ENCODE data around the gene FLVCR2.
"Not testable (repeated sequence)": the region's sequence is repeated elsewhere in the genome, so short reads cannot be mapped to it uniquely, and the experiment has no call there.

Gene FLVCR2

DNA sequence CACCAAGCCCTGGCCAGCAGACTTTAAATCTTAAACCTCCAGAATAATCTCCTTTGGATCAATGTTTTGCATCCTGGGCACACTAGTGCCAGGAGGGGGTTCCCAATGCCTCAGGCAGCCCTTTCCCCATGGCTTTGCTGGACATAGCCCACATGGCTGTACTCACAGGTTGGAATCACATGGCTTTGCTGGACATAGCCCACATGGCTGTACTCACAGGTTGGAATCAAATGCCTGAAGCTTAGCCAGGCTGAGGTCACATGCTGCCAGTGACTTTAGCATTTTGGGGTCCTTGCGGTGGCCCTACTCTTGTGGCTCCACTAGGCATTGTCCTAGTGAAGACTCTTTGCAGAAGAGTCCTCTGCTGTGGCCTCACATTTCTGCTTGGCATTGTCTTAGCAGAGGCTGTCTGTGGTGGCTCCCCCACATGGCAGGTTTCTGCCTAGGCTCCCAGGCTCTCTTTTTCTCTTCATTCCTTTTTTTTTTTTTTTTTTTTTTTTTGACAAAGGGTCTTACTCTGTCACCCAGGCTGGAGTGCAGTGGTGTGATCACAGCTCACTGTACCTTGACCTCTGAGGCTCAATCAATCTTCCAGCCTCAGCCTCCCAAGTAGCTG is 13.0 kb downstream of the FLVCR2 start:
- FAIRE-seq (no peak), DNase-seq (ENCODE audit: insufficient read length, low spot score) (no peak)

DNA sequence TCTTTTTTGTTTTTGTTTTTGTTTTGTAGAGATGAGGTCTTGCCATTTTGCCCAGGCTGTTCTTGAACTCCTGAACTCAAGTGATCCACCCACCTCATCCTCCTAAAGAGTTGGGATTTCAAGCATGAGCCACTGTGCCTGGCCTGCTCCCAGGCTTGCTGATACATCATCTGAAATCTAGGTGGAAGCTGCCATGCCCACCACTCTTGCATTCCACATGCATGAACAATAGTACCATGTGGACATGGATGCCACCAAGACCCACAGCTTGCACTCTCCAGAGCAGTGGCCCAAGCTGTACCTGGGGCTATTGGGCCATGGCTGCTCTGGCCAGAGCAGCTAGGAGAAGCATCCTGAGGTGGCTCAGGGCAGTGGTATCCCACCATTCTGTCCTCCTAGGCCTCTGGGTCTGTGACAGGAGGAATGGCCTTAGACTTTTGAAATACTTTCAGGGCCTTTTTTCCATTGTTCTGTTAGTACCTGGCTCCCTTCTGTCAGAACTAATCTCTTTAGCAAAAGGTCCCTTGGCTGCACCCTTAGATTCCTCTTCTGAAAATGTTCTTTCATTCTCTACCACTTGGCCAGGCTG is 13.7 kb downstream of the FLVCR2 start:
- TF ChIP-seq, protein P1, sequence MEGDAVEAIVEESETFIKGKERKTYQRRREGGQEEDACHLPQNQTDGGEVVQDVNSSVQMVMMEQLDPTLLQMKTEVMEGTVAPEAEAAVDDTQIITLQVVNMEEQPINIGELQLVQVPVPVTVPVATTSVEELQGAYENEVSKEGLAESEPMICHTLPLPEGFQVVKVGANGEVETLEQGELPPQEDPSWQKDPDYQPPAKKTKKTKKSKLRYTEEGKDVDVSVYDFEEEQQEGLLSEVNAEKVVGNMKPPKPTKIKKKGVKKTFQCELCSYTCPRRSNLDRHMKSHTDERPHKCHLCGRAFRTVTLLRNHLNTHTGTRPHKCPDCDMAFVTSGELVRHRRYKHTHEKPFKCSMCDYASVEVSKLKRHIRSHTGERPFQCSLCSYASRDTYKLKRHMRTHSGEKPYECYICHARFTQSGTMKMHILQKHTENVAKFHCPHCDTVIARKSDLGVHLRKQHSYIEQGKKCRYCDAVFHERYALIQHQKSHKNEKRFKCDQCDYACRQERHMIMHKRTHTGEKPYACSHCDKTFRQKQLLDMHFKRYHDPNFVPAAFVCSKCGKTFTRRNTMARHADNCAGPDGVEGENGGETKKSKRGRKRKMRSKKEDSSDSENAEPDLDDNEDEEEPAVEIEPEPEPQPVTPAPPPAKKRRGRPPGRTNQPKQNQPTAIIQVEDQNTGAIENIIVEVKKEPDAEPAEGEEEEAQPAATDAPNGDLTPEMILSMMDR (IDR thresholded peaks at IDR 0.05; ENCODE audit: insufficient read depth, missing control alignments) = no peak
- DNase-seq (ENCODE audit: insufficient read length, low spot score) (no peak), FAIRE-seq (no peak)

More for the DNA sequence above, 13.0 kb downstream of the FLVCR2 start:
- TF ChIP-seq, protein P1 (IDR thresholded peaks at IDR 0.05; ENCODE audit: insufficient read depth, missing control alignments) = no peak

DNA sequence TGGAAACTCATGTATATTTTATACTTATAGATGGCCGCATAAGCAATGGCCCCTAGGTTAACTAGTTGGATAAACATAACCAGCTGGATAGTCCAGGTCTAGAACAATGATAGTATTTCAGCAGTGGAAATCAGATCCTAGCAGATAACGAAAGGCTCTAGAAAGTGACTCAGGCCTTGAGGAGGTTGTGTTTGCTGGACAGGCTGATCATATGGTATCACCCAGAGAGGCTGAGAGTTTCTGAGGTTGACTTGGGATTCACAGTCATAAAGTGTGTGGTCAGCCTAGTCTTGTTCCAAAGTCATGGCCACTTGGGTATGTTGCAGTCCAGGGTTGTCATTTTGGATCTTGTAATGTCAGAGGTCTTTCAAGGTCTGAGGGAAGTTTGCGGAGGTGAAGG is 16.8 kb downstream of the FLVCR2 start:
- TF ChIP-seq, protein P1 (IDR thresholded peaks at IDR 0.05; ENCODE audit: insufficient read depth, missing control alignments) = no peak
- DNase-seq (ENCODE audit: insufficient read length, low spot score) = no peak
- no peak for FAIRE-seq

DNA sequence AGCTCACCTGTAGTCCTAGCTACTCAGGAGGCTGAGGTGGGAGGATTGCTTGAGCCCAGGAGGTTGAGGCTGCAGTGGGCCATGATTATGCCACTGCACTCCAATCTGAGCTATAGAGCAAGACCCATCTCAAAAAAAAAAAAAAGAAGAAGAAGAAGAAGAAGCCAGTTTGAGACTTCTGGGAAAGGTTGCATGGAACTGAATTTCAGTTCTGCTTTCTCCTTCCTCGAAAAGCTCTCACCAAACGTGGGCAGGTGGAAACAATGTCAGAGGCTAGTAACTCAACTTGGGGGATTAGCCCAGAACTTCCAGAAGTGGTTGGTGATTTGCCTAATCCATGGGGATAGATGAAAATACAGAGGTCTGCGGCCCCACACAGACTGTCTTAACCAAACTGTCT is 18.7 kb downstream of the FLVCR2 start:
- no peak for DNase-seq (ENCODE audit: insufficient read length, low spot score)
- TF ChIP-seq, protein P1 (IDR thresholded peaks at IDR 0.05; ENCODE audit: insufficient read depth, missing control alignments) = no peak
- no peak for FAIRE-seq

DNA sequence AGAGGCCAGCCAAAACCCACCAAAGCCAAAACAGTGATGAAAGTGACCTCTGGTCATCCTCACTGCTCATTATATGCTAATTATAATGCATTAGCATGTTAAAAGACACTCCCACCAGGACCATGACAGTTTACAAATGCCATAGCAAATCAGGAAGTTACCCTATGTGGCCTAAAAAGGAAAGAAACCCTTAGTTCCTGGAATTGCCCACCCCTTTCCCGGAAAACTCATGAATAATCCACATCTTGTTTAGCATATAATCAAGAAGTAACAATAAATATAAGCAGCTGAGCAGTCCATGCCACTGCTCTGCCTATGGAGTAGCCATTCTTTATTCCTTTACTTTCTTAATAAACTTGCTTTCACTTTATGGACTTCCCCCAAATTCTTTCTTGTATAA is 21.7 kb downstream of the FLVCR2 start:
- not testable (repeated sequence) for DNase-seq (ENCODE audit: insufficient read length, low spot score); FAIRE-seq

DNA sequence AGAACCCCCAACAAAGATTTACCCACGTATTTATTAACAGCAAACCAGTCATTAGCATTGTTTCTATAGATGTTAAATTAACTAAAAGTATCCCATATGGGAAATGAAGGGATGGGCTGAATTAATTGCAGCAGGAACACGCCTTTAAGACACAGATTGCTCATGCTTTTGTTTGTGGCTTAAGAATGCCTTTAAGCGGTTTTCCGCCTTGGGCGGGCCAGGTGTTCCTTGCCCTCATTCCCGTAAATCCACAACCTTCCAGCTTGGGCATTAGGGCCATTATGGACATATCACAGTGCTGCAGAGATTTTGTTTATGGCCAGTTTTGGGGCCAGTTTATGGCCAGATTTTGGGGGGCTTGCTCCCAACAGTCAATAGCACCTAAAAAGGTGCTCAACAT is 22.6 kb downstream of the FLVCR2 start:
- not testable (repeated sequence) for FAIRE-seq; DNase-seq (ENCODE audit: insufficient read length, low spot score)

DNA sequence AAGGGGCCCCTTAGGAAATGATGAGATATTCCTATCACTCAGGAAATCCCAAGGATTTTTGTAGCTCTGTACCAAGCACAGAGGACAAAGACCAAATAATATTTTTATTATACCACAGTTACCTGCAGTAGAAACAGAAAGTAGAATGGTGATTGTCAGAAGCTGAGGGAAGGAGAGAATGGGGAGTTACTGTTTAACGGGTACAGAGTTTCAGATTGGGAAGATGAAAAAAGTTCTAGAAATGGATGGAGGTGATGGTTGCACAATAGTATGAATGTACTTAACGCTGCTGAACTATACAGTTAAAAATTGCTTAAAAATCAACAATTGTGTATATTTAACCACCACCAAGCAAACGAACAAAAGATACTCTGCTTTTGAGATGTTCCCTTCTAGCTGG is 24.1 kb downstream of the FLVCR2 start:
- no peak for FAIRE-seq
- TF ChIP-seq, protein P1 (IDR thresholded peaks at IDR 0.05; ENCODE audit: insufficient read depth, missing control alignments) = no peak
- DNase-seq (ENCODE audit: insufficient read length, low spot score) = no peak

DNA sequence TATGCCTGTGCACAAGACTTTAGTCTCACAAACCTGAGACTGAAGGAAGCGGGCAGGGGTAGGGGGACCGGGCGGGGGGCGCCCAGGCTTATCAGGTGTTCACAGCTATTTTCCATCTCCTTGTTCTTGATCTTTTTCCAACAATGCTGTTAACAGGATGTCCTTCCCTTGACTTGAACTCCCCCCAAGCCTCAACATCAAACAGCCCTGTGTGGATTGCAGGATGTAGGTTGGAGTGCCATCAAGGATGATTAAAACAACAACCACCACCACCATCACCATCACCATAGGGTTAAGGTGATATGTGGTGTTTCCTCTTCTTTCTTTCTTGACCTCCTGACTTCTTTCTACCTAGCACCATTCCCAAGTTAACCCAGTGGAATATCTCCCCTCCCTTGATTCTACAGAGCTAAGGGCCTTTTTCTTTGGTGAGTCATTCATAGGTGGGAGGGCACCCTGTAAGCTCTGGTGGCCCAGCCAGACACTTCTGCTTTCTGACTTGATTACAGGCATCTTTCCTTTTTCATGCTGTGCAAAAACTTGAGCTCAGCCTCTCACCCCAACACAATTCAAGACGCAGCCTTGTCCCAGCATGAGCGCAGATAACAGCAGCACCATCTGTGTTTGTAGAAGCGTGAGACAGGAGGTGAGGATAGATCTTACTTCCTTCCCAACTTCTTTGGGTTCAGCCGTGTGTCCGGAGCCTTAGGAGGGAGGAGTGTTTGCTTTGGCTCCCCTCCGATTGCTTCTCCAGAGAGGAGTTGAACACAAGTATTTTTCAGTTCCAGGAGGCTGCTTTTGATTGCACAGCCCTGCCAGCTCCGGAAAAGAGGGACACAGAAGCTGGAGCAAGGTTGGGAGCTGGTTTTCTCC is 26.8 kb downstream of the FLVCR2 start:
- DNase-seq (ENCODE audit: insufficient read length, low spot score) = no peak
- FAIRE-seq = no peak
- TF ChIP-seq, protein P1 (IDR thresholded peaks at IDR 0.05; ENCODE audit: insufficient read depth, missing control alignments) = no peak
